Islet precursor cell (in vitro differentiated cells): ENCODE data around the gene RBMS1.
A peak's percentile ranks its signal among the peaks of the same experiment; 100 is the strongest.

Experiments
- DNase-seq: peaks from one replicate; pipeline ENCODE4 v3.0.0-alpha.2; 2018

The RBMS1 gene

GRCh38 chr2:160493227-160494028, at the start of gene RBMS1:
RBMS1 (minus strand) TSS chr2:160493807; CDS start chr2:160493363, 444 bp downstream.
- peak; percentile 93 for DNase-seq

GRCh38 chr2:160541745-160542144, 48.1 kb upstream of the RBMS1 start:
- DNase-seq = no peak

GRCh38 chr2:160538559-160539355, 45.1 kb upstream of the RBMS1 start:
- no peak for DNase-seq

GRCh38 chr2:160538115-160538514, 44.5 kb upstream of the RBMS1 start:
- DNase-seq = no peak

- DNase-seq = no peak
These were observed 41.4 kb upstream of the RBMS1 start for GRCh38 chr2:160534996-160535395.

- DNase-seq = no peak
These were observed 40.6 kb upstream of the RBMS1 start for GRCh38 chr2:160534249-160534648.

- peak; percentile 75 for DNase-seq
These were observed 39.9 kb upstream of the RBMS1 start for GRCh38 chr2:160533482-160533881.

GRCh38 chr2:160532388-160532787, 38.8 kb upstream of the RBMS1 start:
- no peak for DNase-seq

GRCh38 chr2:160522951-160523710, 29.5 kb upstream of the RBMS1 start:
- no peak for DNase-seq

- DNase-seq = no peak
These were observed 24.1 kb upstream of the RBMS1 start for GRCh38 chr2:160517731-160518130.

- DNase-seq = no peak
These were observed 23.1 kb upstream of the RBMS1 start for GRCh38 chr2:160516547-160517365.

GRCh38 chr2:160515120-160515519, 21.5 kb upstream of the RBMS1 start:
- no peak for DNase-seq

- DNase-seq = no peak
These were observed 19.5 kb upstream of the RBMS1 start for GRCh38 chr2:160513120-160513519.

GRCh38 chr2:160512491-160512890, 18.9 kb upstream of the RBMS1 start:
- no peak for DNase-seq

- peak; percentile 91 for DNase-seq
These were observed 17.0 kb upstream of the RBMS1 start for GRCh38 chr2:160510617-160511016.

GRCh38 chr2:160509016-160509415, 15.4 kb upstream of the RBMS1 start:
- no peak for DNase-seq

GRCh38 chr2:160507464-160507863, 13.9 kb upstream of the RBMS1 start:
- DNase-seq = no peak

GRCh38 chr2:160507046-160507407, 13.4 kb upstream of the RBMS1 start:
- no peak for DNase-seq

- no peak for DNase-seq
These were observed 12.9 kb upstream of the RBMS1 start for GRCh38 chr2:160506371-160507045.

GRCh38 chr2:160505256-160505655, 11.6 kb upstream of the RBMS1 start:
- no peak for DNase-seq

- DNase-seq = no peak
These were observed 8.9 kb upstream of the RBMS1 start for GRCh38 chr2:160502478-160502877.

GRCh38 chr2:160501370-160501769, 7.8 kb upstream of the RBMS1 start:
- no peak for DNase-seq
